HepG2 (cell line): ENCODE measurements around the gene MOV10L1. TPM values are rescaled to one million over a fixed set of nuclear protein-coding genes. Genes with fewer than 3 reads are reported as not detected.

Experiments used
- ATF1 ChIP-seq: IDR thresholded peaks from 2 replicates; pipeline ENCODE4 v1.6.1; 2016; ENCODE audit warnings: mild to moderate bottlenecking, control low read depth
- ATRX ChIP-seq: sonication (generic); formaldehyde crosslinking; IDR thresholded peaks from 2 replicates; pipeline ENCODE4 v1.4.0; 2020; ENCODE audit warnings: missing genetic modification reagents, borderline replicate concordance
- BATF2 ChIP-seq: sonication (generic); formaldehyde crosslinking; IDR thresholded peaks from 2 replicates; pipeline ENCODE4 v1.8.0; 2022; ENCODE audit warnings: mild to moderate bottlenecking, missing genetic modification reagents, moderate library complexity
- HNF4A ChIP-seq: sonication (generic); formaldehyde crosslinking; IDR thresholded peaks from 2 replicates; pipeline ENCODE4 v1.4.0; 2020; ENCODE audit warnings: missing genetic modification reagents
- IKZF1 ChIP-seq: fragments of 450-650 bp; IDR thresholded peaks from 2 replicates; pipeline ENCODE4 v1.7.1; 2016
- IRF2 ChIP-seq: IDR thresholded peaks from 2 replicates; pipeline ENCODE4 v1.6.1; 2018; ENCODE audit warnings: missing genetic modification reagents, missing compliant biosample characterization
- KDM5B ChIP-seq: sonication (generic); formaldehyde crosslinking; IDR thresholded peaks from 2 replicates; pipeline ENCODE4 v1.4.0; 2020; ENCODE audit warnings: missing genetic modification reagents, mild to moderate bottlenecking, borderline replicate concordance
- KMT2A ChIP-seq: sonication (generic); formaldehyde crosslinking; IDR thresholded peaks from 2 replicates; pipeline ENCODE4 v1.4.0; 2020; ENCODE audit warnings: missing genetic modification reagents
- NRL ChIP-seq: sonication (generic); formaldehyde crosslinking; IDR thresholded peaks from 2 replicates; pipeline ENCODE4 v1.5.0; 2020; ENCODE audit warnings: missing genetic modification reagents, mild to moderate bottlenecking, moderate library complexity, borderline replicate concordance
- POGZ ChIP-seq: sonication (generic); formaldehyde crosslinking; IDR thresholded peaks from 2 replicates; pipeline ENCODE4 v1.4.0; 2020; ENCODE audit warnings: mild to moderate bottlenecking, missing genetic modification reagents
- SAFB2 ChIP-seq: sonication (generic); formaldehyde crosslinking; IDR thresholded peaks from 2 replicates; pipeline ENCODE4 v1.5.1; 2020; ENCODE audit warnings: missing genetic modification reagents, low read depth, mild to moderate bottlenecking, borderline replicate concordance
- TAF15 ChIP-seq: fragments of 200-400 bp; formaldehyde crosslinking; IDR thresholded peaks from one replicate; pipeline ENCODE4 v1.6.1; 2018; ENCODE audit warnings: mild to moderate bottlenecking, low read depth, low read length; ENCODE audit not compliant: poor library complexity, severe bottlenecking
- TBX2 ChIP-seq: sonication (generic); formaldehyde crosslinking; IDR thresholded peaks from 2 replicates; pipeline ENCODE4 v1.5.0; 2020; ENCODE audit warnings: missing genetic modification reagents, mild to moderate bottlenecking, borderline replicate concordance
- ZBTB37 ChIP-seq: sonication (generic); formaldehyde crosslinking; IDR thresholded peaks from 2 replicates; pipeline ENCODE4 v1.4.0; 2020; ENCODE audit warnings: mild to moderate bottlenecking, missing genetic modification reagents
- ZFAT ChIP-seq: sonication (generic); formaldehyde crosslinking; conservative IDR thresholded peaks from 2 replicates; pipeline ENCODE4 v1.8.1; 2023; ENCODE audit warnings: missing genetic modification reagents, inconsistent platforms
- ZMAT5 ChIP-seq: sonication (generic); formaldehyde crosslinking; IDR thresholded peaks from 2 replicates; pipeline ENCODE4 v1.5.0; 2020; ENCODE audit warnings: mild to moderate bottlenecking, low read depth, missing genetic modification reagents, borderline replicate concordance
- ZNF18 ChIP-seq: sonication (generic); formaldehyde crosslinking; IDR thresholded peaks from 2 replicates; pipeline ENCODE4 v1.8.0; 2022; ENCODE audit warnings: mild to moderate bottlenecking, missing genetic modification reagents; ENCODE audit not compliant: insufficient replicate concordance
- ZNF232 ChIP-seq: sonication (generic); formaldehyde crosslinking; IDR thresholded peaks from 2 replicates; pipeline ENCODE4 v1.4.0; 2020; ENCODE audit warnings: missing genetic modification reagents, borderline replicate concordance
- ZNF256 ChIP-seq: sonication (generic); formaldehyde crosslinking; conservative IDR thresholded peaks from 2 replicates; pipeline ENCODE4 v1.4.0; 2020; ENCODE audit warnings: missing genetic modification reagents
- ZNF460 ChIP-seq: sonication (generic); formaldehyde crosslinking; IDR thresholded peaks from 2 replicates; pipeline ENCODE4 v1.5.1; 2020; ENCODE audit warnings: missing genetic modification reagents, mild to moderate bottlenecking, borderline replicate concordance
- ZNF510 ChIP-seq: sonication (generic); formaldehyde crosslinking; IDR thresholded peaks from 2 replicates; pipeline ENCODE4 v1.4.0; 2020; ENCODE audit warnings: low read depth, mild to moderate bottlenecking, missing genetic modification reagents
- ZNF563 ChIP-seq: sonication (generic); formaldehyde crosslinking; IDR thresholded peaks from 2 replicates; pipeline ENCODE4 v1.8.0; 2022; ENCODE audit warnings: mild to moderate bottlenecking, moderate library complexity, missing genetic modification reagents
- ZNF674 ChIP-seq: sonication (generic); formaldehyde crosslinking; IDR thresholded peaks from 2 replicates; pipeline ENCODE4 v1.5.0; 2020; ENCODE audit warnings: low read depth, mild to moderate bottlenecking, missing genetic modification reagents
- ZNF800 ChIP-seq: sonication (generic); formaldehyde crosslinking; IDR thresholded peaks from 2 replicates; pipeline ENCODE4 v1.4.0; 2020; ENCODE audit warnings: missing genetic modification reagents
- polyA plus RNA-seq, 8 experiments: library from polyadenylated mRNA; depleted of rRNA in 3 of 8; stranded (reverse) in 7 of 8; unstranded in 1 of 8; fragments of >200 nt; fragmentation: Illumina TruSeq in 4 of 8; extraction: Trizol in 4 of 8; gene quantifications; 2 replicates each; pipeline versions ENCODE4 v1.2.1 to v1.2.3, GENCODE V29; 2011 to 2016; ENCODE audit warnings: low read depth in 4 of 8, missing spikeins in 1 of 8, mixed read lengths in 1 of 8; ENCODE audit not compliant: insufficient read depth in 1 of 8
- total RNA-seq, 5 experiments: library from RNA; depleted of rRNA; stranded (reverse); fragments of >200 nt; fragmentation: Illumina TruSeq; extraction: Trizol; gene quantifications; 2 replicates each; pipeline ENCODE4 v1.2.3, GENCODE V29; 2016; ENCODE audit warnings: low read depth in 1 of 5

The MOV10L1 gene
- total and polyA plus RNA-seq, 2 of the 13 experiments (the other 11 are each of a cell fraction or from before 2014, with no cell fraction given): 0.11 to 0.12 TPM

- TF ChIP-seq KDM5B (CRISPR knock-in tag) (peak; percentile 15; the same call in 1 of the 2 replicates), ZNF232 (CRISPR knock-in tag) (no peak), ZNF256 (CRISPR knock-in tag) (no peak), KMT2A (CRISPR knock-in tag) (no peak), HNF4A (peak; percentile 33), SAFB2 (CRISPR knock-in tag) (no peak), ZNF674 (CRISPR knock-in tag) (no peak), ATF1 (CRISPR knock-in tag) (no peak), ZNF460 (CRISPR knock-in tag) (no peak), ZMAT5 (CRISPR knock-in tag) (no peak), IKZF1 (no peak), NRL (peak; percentile 16; the same call in 1 of the 2 replicates), ATRX (CRISPR knock-in tag) (no peak), ZNF800 (CRISPR knock-in tag) (no peak), ZNF18 (no peak), BATF2 (CRISPR knock-in tag) (no peak), TBX2 (0 out of 2 replicates have a peak, but pooled peaks have one; percentile 16), POGZ (CRISPR knock-in tag) (0 out of 2 replicates have a peak, but pooled peaks have one; percentile 33), IRF2 (CRISPR knock-in tag) (no peak), ZFAT (no peak), ZNF563 (CRISPR knock-in tag) (no peak), TAF15 (no peak), ZNF510 (CRISPR knock-in tag) (no peak), ZBTB37 (CRISPR knock-in tag) (no peak)
These were observed 93.5 kb downstream of the MOV10L1 start (continued) for GRCh38 chr22:50183141-50183971.
